ENCODE data around the gene MAN1A1.

The MAN1A1 gene

GRCh38 chr6:119264854-119265397 is 84.6 kb downstream of the MAN1A1 start:
- DNase-seq, result no peak

GRCh38 chr6:119262612-119263011 is 86.9 kb downstream of the MAN1A1 start:
- DNase-seq, result no peak

- DNase-seq, result peak; percentile 93
Observed at GRCh38 chr6:119261944-119262284, 87.6 kb downstream of the MAN1A1 start.

- DNase-seq, result no peak
Observed at GRCh38 chr6:119259027-119259426, 90.5 kb downstream of the MAN1A1 start.

- no peak for DNase-seq
Observed at GRCh38 chr6:119257726-119258125, 91.8 kb downstream of the MAN1A1 start.

GRCh38 chr6:119256978-119257462 is 92.5 kb downstream of the MAN1A1 start:
- no peak for DNase-seq

- DNase-seq, result no peak
Observed at GRCh38 chr6:119256392-119256791, 93.2 kb downstream of the MAN1A1 start.

GRCh38 chr6:119255492-119255891 is 94.1 kb downstream of the MAN1A1 start:
- no peak for DNase-seq

- peak; percentile 91 for DNase-seq
Observed at GRCh38 chr6:119250036-119250435, 99.5 kb downstream of the MAN1A1 start.

- DNase-seq, result no peak
Observed at GRCh38 chr6:119249319-119249718, 100.2 kb downstream of the MAN1A1 start.

- no peak for DNase-seq
Observed at GRCh38 chr6:119247504-119247903, 102.1 kb downstream of the MAN1A1 start.

GRCh38 chr6:119243657-119244056 is 105.9 kb downstream of the MAN1A1 start:
- DNase-seq, result no peak

- DNase-seq, result no peak
Observed at GRCh38 chr6:119243037-119243436, 106.5 kb downstream of the MAN1A1 start.

- no peak for DNase-seq
Observed at GRCh38 chr6:119241540-119242309, 107.8 kb downstream of the MAN1A1 start.

GRCh38 chr6:119241111-119241465 is 108.5 kb downstream of the MAN1A1 start:
- DNase-seq, result no peak

- DNase-seq, result no peak
Observed at GRCh38 chr6:119240257-119241110, 109.1 kb downstream of the MAN1A1 start.

- no peak for DNase-seq
Observed at GRCh38 chr6:119237177-119237715, 112.3 kb downstream of the MAN1A1 start.

- DNase-seq, result no peak
Observed at GRCh38 chr6:119234941-119235340, 114.6 kb downstream of the MAN1A1 start.

GRCh38 chr6:119234457-119234856 is 115.1 kb downstream of the MAN1A1 start:
- DNase-seq, result no peak

GRCh38 chr6:119233312-119233984 is 116.1 kb downstream of the MAN1A1 start:
- DNase-seq, result no peak

- DNase-seq, result no peak
Observed at GRCh38 chr6:119231394-119231793, 118.2 kb downstream of the MAN1A1 start.

- DNase-seq, result no peak
Observed at GRCh38 chr6:119230160-119230559, 119.4 kb downstream of the MAN1A1 start.

- no peak for DNase-seq
Observed at GRCh38 chr6:119227377-119227776, 122.2 kb downstream of the MAN1A1 start.

All from DMS 273 treated with DMSO at 0.1 percent for 48 hours (cell line).